Natural killer cell (primary cell): ENCODE results near the gene LDLRAP1. TPM values are rescaled to one million over a fixed set of nuclear protein-coding genes. Genes with fewer than 3 reads are reported as not detected.

Experiments used
- ATAC-seq, 3 donors: fragments of 150-1000 bp in 2 of 3; fragments of 200-7000 bp in 1 of 3; cut with Tn5 transposase; 1 replicate in 1 of 3; 2 replicates in 2 of 3; pipeline ENCODE4 v1.10.0; 2021; ENCODE audit warnings: mild to moderate bottlenecking in 2 of 3, moderate library complexity in 2 of 3
- DNase-seq, 2 donors: peaks; one replicate each; pipeline versions ENCODE4 v3.0.0 to v3.0.0-alpha.2; 2013 to 2021; ENCODE audit warnings: mixed read lengths in 1 of 2
- H3K27ac ChIP-seq: one replicate; pipeline ENCODE4 v1.5.1; 2013; ENCODE audit warnings: mild to moderate bottlenecking, low read length
- H3K27me3 ChIP-seq: one replicate; pipeline ENCODE4 v1.6.1; 2013; ENCODE audit warnings: low read length; ENCODE audit not compliant: control insufficient read depth, insufficient read depth
- H3K36me3 ChIP-seq: one replicate; pipeline ENCODE4 v1.6.1; 2013; ENCODE audit warnings: low read length; ENCODE audit not compliant: control insufficient read depth, insufficient read depth
- H3K4me1 ChIP-seq: one replicate; pipeline ENCODE4 v1.6.1; 2013; ENCODE audit warnings: low read length; ENCODE audit not compliant: control insufficient read depth, insufficient read depth
- H3K4me3 ChIP-seq: one replicate; pipeline ENCODE4 v1.5.1; 2013; ENCODE audit warnings: low read length
- H3K9me3 ChIP-seq: one replicate; pipeline ENCODE4 v1.6.1; 2013; ENCODE audit warnings: low read length; ENCODE audit not compliant: control insufficient read depth, insufficient read depth
- H3K27ac Mint-ChIP-seq, 2 donors: one replicate each; pipeline ENCODE4 v1.8.0; 2022; ENCODE audit warnings: mild to moderate bottlenecking in 2 of 2, mixed read lengths in 2 of 2, moderate library complexity in 1 of 2
- H3K27me3 Mint-ChIP-seq, 2 donors: one replicate each; pipeline ENCODE4 v1.8.0; 2022; ENCODE audit warnings: low read depth in 2 of 2, mixed read lengths in 2 of 2
- H3K36me3 Mint-ChIP-seq: one replicate; pipeline ENCODE4 v1.8.0; 2022; ENCODE audit warnings: mixed read lengths
- H3K4me1 Mint-ChIP-seq, 2 donors: one replicate each; pipeline ENCODE4 v1.8.0; 2022; ENCODE audit warnings: mixed read lengths in 2 of 2
- H3K4me3 Mint-ChIP-seq: one replicate; pipeline ENCODE4 v1.8.0; 2022; ENCODE audit warnings: mild to moderate bottlenecking, moderate library complexity, mixed read lengths
- H3K9me3 Mint-ChIP-seq, 2 donors: one replicate each; pipeline ENCODE4 v1.8.0; 2022; ENCODE audit warnings: mixed read lengths in 2 of 2
- CTCF ChIP-seq: fragments of 200-600 bp; IDR thresholded peaks from one replicate; pipeline ENCODE4 v1.8.0; 2022; ENCODE audit warnings: antibody characterized with exemption
- WGBS: methylation state at CpG from one replicate; pipeline ENCODE4 v1.1.7; 2013; ENCODE audit warnings: missing lambda C conversion rate; ENCODE audit not compliant: insufficient coverage; 5-methylcytosine and 5-hydroxymethylcytosine counted together
- intact Hi-C: fragments of 100-400 bp; cut with micrococcal nuclease; formaldehyde crosslinking; loops from one replicate; pipeline ENCODE4 v1.14.2; 2022
- total RNA-seq, 4 donors: library from RNA; stranded (reverse); fragments of 120-200 nt in 1 of 4; gene quantifications; one replicate each; pipeline versions ENCODE4 v1.2.3 to v1.2.4, GENCODE V29; 2013 to 2022

Gene LDLRAP1
- total RNA-seq, 3 donors from 2014 or later (not counting 1 experiment from before 2014, with no cell fraction given): 25.2 to 34.0 (median 27.4) TPM

- Mint-ChIP-seq H3K27me3 (peaks cover 0 to 3% of the 10 kb centered on the region in 2 donors), H3K4me1 (peaks cover 0 to 5% of the 10 kb centered on the region in 2 donors), H3K4me3 (no peak overlapping the region), H3K27ac (no peak overlapping the region), H3K36me3 (no peaks in the 10 kb centered on the region), H3K9me3 (no peaks in the 10 kb centered on the region)
- Histone ChIP-seq H3K9me3 (no peaks in the 10 kb centered on the region), H3K4me1 (no peaks in the 10 kb centered on the region), H3K4me3 (no peak overlapping the region), H3K27ac (no peak overlapping the region), H3K27me3 (no peaks in the 10 kb centered on the region), H3K36me3 (no peaks in the 10 kb centered on the region)
- DNase-seq (no peak), ATAC-seq (no peak)
- intact Hi-C loops: loop anchor here (5.0 kb wide), 1 partner anchor 120 kb away; no protein-coding TSS in a partner anchor
- TF ChIP-seq CTCF: no peak
- 87% methylated on average over 5 of the region's 5 CpGs for WGBS
Observed at GRCh38 chr1:25522031-25522655, 21.3 kb upstream of the LDLRAP1 start.

- no peak overlapping the region for H3K27ac Mint-ChIP-seq
- WGBS: 88% methylated on average over 10 of the region's 10 CpGs
- DNase-seq: no peak
- intact Hi-C loops: loop anchor here (5.0 kb wide), 1 partner anchor 121 kb away; no protein-coding TSS in a partner anchor
- TF ChIP-seq CTCF: no peak
- peaks cover 0 to 3% of the 10 kb centered on the region in 2 donors for H3K27me3 Mint-ChIP-seq
- no peak for ATAC-seq
- no peak overlapping the region for H3K4me3 Mint-ChIP-seq
- peaks cover 0 to 5% of the 10 kb centered on the region in 2 donors for H3K4me1 Mint-ChIP-seq
- H3K9me3 Mint-ChIP-seq: no peaks in the 10 kb centered on the region
- no peaks in the 10 kb centered on the region for H3K36me3 ChIP-seq
- H3K9me3 ChIP-seq: no peaks in the 10 kb centered on the region
- no peak overlapping the region for H3K4me3 ChIP-seq
- no peaks in the 10 kb centered on the region for H3K4me1 ChIP-seq
- H3K36me3 Mint-ChIP-seq: no peaks in the 10 kb centered on the region
- no peaks in the 10 kb centered on the region for H3K27me3 ChIP-seq
- no peak overlapping the region for H3K27ac ChIP-seq
Observed at GRCh38 chr1:25523542-25523941, 19.9 kb upstream of the LDLRAP1 start.

GRCh38 chr1:25524568-25525360 lies 18.6 kb upstream of the LDLRAP1 start:
- no peaks in the 10 kb centered on the region for H3K9me3 ChIP-seq
- H3K27ac ChIP-seq: no peak overlapping the region
- no peak for TF ChIP-seq CTCF
- H3K27me3 Mint-ChIP-seq: peaks cover 0 to 3% of the 10 kb centered on the region in 2 donors
- H3K4me1 ChIP-seq: no peaks in the 10 kb centered on the region
- intact Hi-C loops: loop anchor here (5.0 kb wide), 1 partner anchor 122 kb away; no protein-coding TSS in a partner anchor
- no peak overlapping the region for H3K4me3 Mint-ChIP-seq
- ATAC-seq (no peak), DNase-seq (no peak)
- 93% methylated on average over 15 of the region's 15 CpGs for WGBS
- no peak overlapping the region for H3K4me3 ChIP-seq
- peaks cover 0 to 5% of the 10 kb centered on the region in 2 donors for H3K4me1 Mint-ChIP-seq
- H3K27ac Mint-ChIP-seq: no peak overlapping the region
- no peaks in the 10 kb centered on the region for H3K27me3 ChIP-seq
- no peaks in the 10 kb centered on the region for H3K36me3 ChIP-seq
- no peaks in the 10 kb centered on the region for H3K9me3 Mint-ChIP-seq
- H3K36me3 Mint-ChIP-seq: no peaks in the 10 kb centered on the region
